ENCODE results near the gene SPACA5. TPM values are rescaled to one million over a fixed set of nuclear protein-coding genes. Genes with fewer than 3 reads are reported as not detected.
"Not testable (repeated sequence)": the region's sequence is repeated elsewhere in the genome, so short reads cannot be mapped to it uniquely, and the experiment has no call there.

SPACA5 gene
- total RNA-seq, 1 donor from 2014 or later = not detected

DNA sequence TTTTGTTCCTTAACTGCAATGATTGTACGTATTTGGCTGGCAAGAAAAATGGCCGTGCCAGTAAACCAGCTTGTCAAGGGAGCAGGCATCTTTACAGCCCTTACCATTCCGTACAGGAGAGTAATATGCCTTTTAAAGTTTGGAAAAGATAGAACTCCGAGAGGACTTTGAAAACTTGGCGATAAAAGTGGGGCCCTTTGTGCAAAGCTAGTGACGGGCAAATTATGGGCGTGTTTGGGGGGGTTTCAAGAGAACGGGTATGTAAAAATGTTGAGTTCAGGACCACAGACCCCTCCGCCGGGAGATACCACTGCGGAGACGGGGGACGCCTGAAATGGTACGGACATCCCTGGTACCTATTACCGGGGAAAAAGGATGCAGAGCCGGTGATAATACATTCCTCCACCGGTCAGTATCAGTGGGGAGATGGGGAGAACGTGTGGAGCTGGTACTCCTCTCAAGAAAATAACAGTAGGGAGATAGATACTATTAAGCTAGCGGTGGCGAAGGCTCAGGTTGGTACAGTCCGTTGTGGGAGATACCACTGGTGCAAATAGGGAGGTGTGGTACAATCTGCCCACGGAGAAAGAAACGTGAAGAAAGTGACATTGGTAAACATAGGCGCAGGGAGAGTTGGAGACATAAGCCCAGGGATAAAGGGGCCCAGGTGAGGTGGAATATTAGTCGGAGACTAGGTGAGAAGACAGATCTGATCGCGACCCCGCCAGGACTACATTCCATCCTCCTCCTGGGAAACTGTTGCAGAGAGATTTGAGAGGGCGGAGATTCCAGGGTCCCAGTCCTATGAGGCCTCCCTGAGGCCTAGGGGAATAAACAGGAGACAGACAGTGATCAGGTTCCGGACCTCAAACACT is 14.5 kb downstream of the SPACA5 start:
- peak; percentile 90 for DNase-seq

DNA sequence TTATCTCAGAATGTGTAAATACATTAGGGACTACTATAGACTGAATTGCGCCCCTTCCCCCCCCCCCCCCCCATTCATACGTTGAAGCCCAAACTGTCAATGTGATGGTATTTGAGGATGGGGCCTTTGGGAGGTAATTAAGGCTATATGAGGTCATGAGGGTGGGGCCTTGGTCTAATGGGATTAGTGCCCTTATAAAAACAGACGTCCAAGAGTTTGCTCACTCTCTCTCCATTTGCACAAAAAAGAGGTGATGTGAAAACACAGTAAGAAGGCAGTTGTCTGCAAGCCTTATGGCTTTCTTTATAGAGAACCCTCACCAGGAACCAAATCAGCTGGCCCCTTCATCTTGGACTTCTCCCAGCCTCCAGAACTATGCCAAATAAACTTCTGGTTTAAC is 15.3 kb downstream of the SPACA5 start:
- DNase-seq = no peak

- no peak for DNase-seq
Observed at GRCh38 chrX:48022738-48023137, 15.9 kb downstream of the SPACA5 start.

GRCh38 chrX:48025561-48025960 is 18.8 kb downstream of the SPACA5 start:
- peak; percentile 75 for DNase-seq

DNA sequence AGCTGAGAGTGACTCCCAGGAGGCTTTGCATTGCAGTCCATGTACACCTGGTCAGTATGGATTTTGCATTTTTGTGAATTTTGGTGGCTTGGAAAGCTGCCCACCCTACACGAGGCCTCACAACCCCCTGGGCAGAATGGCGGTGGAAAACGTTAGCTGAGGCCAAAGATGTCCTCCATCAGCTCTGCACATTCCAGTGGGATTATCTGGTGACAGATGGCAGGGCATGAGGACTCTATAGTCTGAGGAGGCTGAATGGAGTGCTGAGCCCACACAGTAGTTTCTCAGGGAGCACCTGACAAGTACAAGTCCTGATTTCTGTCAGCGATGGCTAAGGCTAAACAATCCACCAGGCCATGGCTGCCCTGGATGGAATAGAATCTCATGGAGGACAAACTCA is 20.8 kb downstream of the SPACA5 start:
- DNase-seq = peak; percentile 55

DNA sequence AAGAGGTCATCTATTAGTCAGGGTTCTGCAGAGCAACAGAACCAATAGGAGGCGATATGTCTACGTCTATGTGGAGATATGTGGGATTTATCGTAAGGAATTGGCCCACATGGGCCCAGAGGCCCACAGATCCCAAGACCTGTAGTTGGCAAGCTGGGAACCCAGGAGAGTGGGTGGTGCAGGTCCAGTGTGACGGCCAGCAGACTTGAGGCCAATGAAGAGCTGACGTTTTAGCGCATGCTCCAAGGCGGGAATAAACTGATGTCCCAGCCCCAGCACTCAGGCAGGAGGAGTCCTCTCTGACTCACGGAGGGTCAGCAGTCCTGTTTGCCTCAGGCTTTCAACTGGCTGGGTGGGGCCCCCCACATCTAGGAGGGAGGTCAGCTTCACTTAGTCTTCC is 21.3 kb downstream of the SPACA5 start:
- DNase-seq = no peak

DNA sequence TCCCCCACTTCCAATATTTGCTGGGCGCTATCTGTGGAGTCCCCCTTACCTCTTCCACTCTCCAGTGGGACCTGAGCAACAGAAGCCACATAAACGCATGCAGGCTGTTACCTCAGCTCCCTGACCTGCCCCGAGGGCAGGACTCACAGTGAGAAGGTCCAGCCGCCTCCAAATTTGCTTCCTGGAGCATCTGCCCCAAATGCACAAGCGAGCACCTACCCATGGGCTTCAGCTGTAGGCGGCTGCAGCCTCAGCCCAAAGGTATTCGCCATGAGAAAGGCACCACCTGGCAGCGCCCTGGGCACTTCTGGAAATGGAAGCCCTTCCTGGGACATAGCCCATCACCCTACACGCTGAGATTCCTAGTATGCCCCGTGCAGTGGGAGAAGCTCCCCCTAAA is 23.4 kb downstream of the SPACA5 start:
- DNase-seq = no peak

GRCh38 chrX:48030641-48031173 is 23.9 kb downstream of the SPACA5 start:
- not testable (repeated sequence) for DNase-seq

DNA sequence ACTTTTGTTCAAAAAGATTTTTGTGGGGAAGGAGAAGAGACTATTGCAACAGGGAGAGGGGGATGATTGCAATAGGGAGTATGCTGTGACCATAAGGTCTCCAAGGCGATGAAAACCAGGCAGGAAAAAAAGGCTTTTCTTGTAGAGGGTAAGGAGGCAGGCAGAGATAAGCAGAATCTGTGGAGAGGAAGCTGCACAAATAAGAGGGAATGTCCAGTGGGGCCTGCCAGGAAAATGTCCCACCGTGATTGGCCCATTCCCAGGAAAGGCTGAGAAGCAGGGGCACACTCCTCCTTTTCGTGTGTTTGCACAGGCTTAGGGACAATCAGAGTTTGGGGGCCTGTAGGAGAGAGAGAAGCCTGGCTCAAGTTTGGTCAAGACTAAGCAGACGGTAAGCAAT is 29.1 kb downstream of the SPACA5 start:
- no peak for DNase-seq

DNA sequence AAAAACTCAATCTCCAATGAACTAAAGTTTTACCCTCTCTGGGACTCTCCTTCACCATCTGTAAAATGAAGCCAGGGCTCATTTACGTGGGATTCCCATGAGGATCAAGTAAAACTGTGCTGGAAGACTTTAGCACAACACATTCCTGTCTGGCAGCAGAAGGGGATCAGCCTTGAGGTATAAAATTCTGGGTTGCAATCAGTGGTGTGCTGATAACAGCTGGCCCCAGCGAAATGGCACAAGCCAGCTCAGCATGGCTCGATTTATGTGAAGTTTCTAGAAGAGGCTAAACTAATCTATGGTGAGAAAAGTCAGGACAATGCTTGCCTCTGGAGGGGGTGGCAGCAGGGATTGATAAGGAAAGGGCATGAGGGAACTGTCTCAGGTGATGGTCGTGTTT is 36.3 kb downstream of the SPACA5 start:
- no peak for DNase-seq

DNA sequence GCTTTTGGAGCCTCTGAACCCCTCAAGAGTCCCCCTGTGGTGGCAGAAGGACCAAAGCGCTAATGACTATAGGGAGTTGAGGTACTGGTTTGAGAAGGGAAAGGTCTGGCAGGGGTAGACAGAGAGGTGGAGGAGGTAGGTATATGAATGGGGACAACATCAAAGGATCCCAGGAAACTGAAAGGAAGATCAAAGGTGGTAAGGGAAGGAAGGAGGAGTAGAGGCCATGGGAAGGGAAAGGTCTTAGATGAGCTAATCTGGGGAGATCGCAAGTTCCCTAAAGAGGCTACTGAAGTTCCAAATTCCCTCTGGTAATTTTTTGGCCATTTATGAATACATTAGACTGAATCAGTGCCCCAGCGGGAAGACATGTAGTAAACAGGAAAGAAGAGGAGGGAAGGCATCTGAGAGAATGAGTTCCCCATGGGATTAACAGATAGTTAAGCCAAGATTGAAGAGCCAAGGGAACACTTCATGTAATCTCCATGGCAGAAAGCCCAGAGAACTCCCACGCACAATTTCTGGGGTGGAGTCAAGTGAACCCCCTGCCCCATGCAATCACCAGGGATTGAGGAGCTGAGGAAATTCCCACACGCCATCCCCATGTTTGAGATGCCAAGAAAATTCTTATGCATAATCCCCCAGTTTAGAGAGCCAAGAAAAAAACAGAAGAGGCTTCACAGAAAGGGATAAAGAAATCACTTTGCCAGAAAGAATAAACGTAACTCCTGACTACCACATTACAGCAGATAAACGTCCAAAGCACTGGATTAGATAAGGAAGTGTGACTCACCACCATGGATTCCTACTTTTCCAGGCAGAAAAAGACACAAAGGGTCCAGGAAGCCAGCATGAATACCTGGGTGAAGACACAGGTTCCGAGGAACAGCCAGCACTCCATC is 38.9 kb downstream of the SPACA5 start:
- DNase-seq = peak; percentile 67

- no peak for DNase-seq
Observed at GRCh38 chrX:48046846-48047245, 40.1 kb downstream of the SPACA5 start.

DNA sequence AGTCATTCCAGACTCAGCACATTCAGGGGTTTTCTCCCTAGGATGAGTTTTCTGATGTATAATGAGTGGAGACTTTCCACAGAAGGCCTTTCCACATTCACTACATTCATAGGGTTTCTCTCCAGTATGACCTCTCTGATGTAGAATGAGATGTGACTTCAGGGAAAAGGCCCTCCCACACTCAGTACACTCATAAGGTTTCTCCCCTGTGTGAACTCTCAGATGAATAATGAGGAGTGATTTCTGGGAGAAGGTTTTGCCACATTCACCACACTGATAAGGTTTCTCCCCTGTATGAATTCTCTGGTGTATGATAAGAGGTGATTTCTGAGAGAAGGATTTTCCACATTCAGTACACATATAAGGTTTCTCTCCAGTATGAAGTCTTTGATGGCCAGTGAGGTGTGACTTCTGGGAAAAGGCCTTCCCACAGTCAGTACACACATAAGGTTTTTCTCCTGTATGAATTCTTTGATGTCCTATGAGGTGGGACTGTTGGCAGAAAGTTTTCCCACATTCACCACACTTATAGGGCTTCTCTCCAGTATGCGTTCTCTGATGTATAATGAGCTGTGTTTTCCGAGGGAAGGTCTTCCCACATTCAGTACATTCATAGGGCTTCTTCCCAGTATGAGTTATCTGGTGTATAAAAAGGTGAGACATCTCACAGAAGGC is 52.0 kb downstream of the SPACA5 start:
- no peak for DNase-seq

- no peak for DNase-seq
Observed at GRCh38 chrX:48059296-48059639, 52.5 kb downstream of the SPACA5 start.

Other genes starting within 250 kb of the SPACA5 start
- 12.1 TPM for gene ZNF81, start 170.1 kb upstream of the SPACA5 start, total RNA-seq
- gene ZNF182, start 3.0 kb upstream of the SPACA5 start, total RNA-seq = 7.3 TPM
- gene ZNF630, start 64.7 kb downstream of the SPACA5 start, total RNA-seq = 4.6 TPM
- gene SPACA5B, start 123.6 kb downstream of the SPACA5 start, total RNA-seq = not detected
- gene SSX5, start 189.8 kb downstream of the SPACA5 start, total RNA-seq = not detected
- not detected for gene SSX1, start 248.4 kb downstream of the SPACA5 start, total RNA-seq

Data from tongue (tissue), 2 donors.